ENCODE measurements around the gene KITLG.
"Not testable (repeated sequence)": the region's sequence is repeated elsewhere in the genome, so short reads cannot be mapped to it uniquely, and the experiment has no call there.

GRCh38 chr12:88466708-88467107, 113.6 kb downstream of the KITLG start:
- TF ChIP-seq CTCF, POLR2A (IDR thresholded peaks at IDR 0.05): not testable (repeated sequence)

Measured in ovary (tissue), 3 donors.